GM23338 (cell line): Measurements from ENCODE around the gene TTC16. TPM values are rescaled to one million over a fixed set of nuclear protein-coding genes. Genes with fewer than 3 reads are reported as not detected.

Source experiments
- ATAC-seq: fragments of 200-7000 bp; cut with Tn5 transposase; 3 replicates; pipeline ENCODE4 v1.9.1; 2020
- DNase-seq: peaks from one replicate; pipeline ENCODE4 v3.0.0-alpha.2; 2015; ENCODE audit warnings: low spot score
- H2AFZ ChIP-seq: fragments of 200-600 bp; sonication (generic); 2 replicates; pipeline ENCODE4 v1.8.0; 2016; ENCODE audit warnings: antibody characterized with exemption, mild to moderate bottlenecking, moderate library complexity
- H3F3A ChIP-seq: fragments of 200-600 bp; sonication (generic); replicated peaks from 2 replicates; pipeline ENCODE4 v1.8.0; 2017; ENCODE audit warnings: antibody characterized with exemption, mixed run types, low read depth
- H3K27ac ChIP-seq: fragments of 200-600 bp; sonication (generic); 2 replicates; pipeline ENCODE4 v1.6.1; 2016; ENCODE audit warnings: low read depth
- H3K27me3 ChIP-seq: fragments of 200-600 bp; sonication (generic); 2 replicates; pipeline ENCODE4 v1.8.0; 2016; ENCODE audit warnings: mild to moderate bottlenecking, mixed run types, moderate library complexity; ENCODE audit not compliant: insufficient read depth
- H3K36me3 ChIP-seq: fragments of 200-600 bp; sonication (generic); 2 replicates; pipeline ENCODE4 v1.8.0; 2016; ENCODE audit warnings: mild to moderate bottlenecking; ENCODE audit not compliant: insufficient read depth
- H3K4me1 ChIP-seq: fragments of 200-600 bp; sonication (generic); 2 replicates; pipeline ENCODE4 v1.8.0; 2016; ENCODE audit warnings: mild to moderate bottlenecking, moderate library complexity; ENCODE audit not compliant: insufficient read depth
- H3K4me2 ChIP-seq: fragments of 200-600 bp; sonication (generic); 2 replicates; pipeline ENCODE4 v1.7.1; 2017; ENCODE audit warnings: mixed run types
- H3K4me3 ChIP-seq: fragments of 200-600 bp; sonication (generic); 2 replicates; pipeline ENCODE4 v1.6.1; 2016; ENCODE audit warnings: mixed run types
- H3K79me2 ChIP-seq: fragments of 200-600 bp; sonication (generic); replicated peaks from 2 replicates; pipeline ENCODE4 v1.8.0; 2017; ENCODE audit warnings: mild to moderate bottlenecking; ENCODE audit not compliant: insufficient read depth
- H3K9me2 ChIP-seq: fragments of 200-600 bp; sonication (generic); 2 replicates; pipeline ENCODE4 v1.8.0; 2017; ENCODE audit not compliant: insufficient read depth
- H4K20me1 ChIP-seq: fragments of 200-600 bp; sonication (generic); replicated peaks from 2 replicates; pipeline ENCODE4 v1.8.0; 2017; ENCODE audit warnings: mild to moderate bottlenecking; ENCODE audit not compliant: insufficient read depth
- H3K27ac Mint-ChIP-seq: 2 replicates; pipeline ENCODE4 v1.8.0; 2020; ENCODE audit warnings: inconsistent platforms, mild to moderate bottlenecking, moderate library complexity, mixed read lengths
- H3K27me3 Mint-ChIP-seq: 3 replicates; pipeline ENCODE4 v1.8.0; 2022; ENCODE audit warnings: low read depth, mild to moderate bottlenecking, moderate library complexity, mixed read lengths, inconsistent platforms; ENCODE audit not compliant: insufficient read depth, poor library complexity
- H3K36me3 Mint-ChIP-seq: 3 replicates; pipeline ENCODE4 v1.8.0; 2021; ENCODE audit warnings: low read depth, mild to moderate bottlenecking, inconsistent platforms, moderate library complexity, mixed read lengths
- H3K4me1 Mint-ChIP-seq: 3 replicates; pipeline ENCODE4 v1.8.0; 2020; ENCODE audit warnings: mild to moderate bottlenecking, inconsistent platforms, mixed read lengths
- H3K4me3 Mint-ChIP-seq: 3 replicates; pipeline ENCODE4 v1.8.0; 2021; ENCODE audit warnings: moderate library complexity, mild to moderate bottlenecking, inconsistent platforms, mixed read lengths
- H3K9me3 Mint-ChIP-seq: 3 replicates; pipeline ENCODE4 v1.8.0; 2020; ENCODE audit warnings: moderate library complexity, mild to moderate bottlenecking, inconsistent platforms, mixed read lengths
- CREB1 ChIP-seq: fragments of 250-450 bp; sonication (Bioruptor Pico); IDR thresholded peaks from 2 replicates; pipeline ENCODE4 v1.5.0; 2020; ENCODE audit warnings: low read depth, mild to moderate bottlenecking, moderate library complexity
- NANOG ChIP-seq: IDR thresholded peaks from 2 replicates; pipeline ENCODE4 v1.6.1; 2016; ENCODE audit warnings: antibody characterized with exemption, borderline replicate concordance
- POLR2AphosphoS5 ChIP-seq: IDR thresholded peaks from 2 replicates; pipeline ENCODE4 v1.6.1; 2016; ENCODE audit warnings: antibody characterized with exemption, low read depth
- REST ChIP-seq: IDR thresholded peaks from one replicate; pipeline ENCODE4 v1.6.1; 2018; ENCODE audit warnings: antibody characterized with exemption; ENCODE audit not compliant: unreplicated experiment
- ZNF331 ChIP-seq: fragments of 250-450 bp; sonication (Bioruptor Pico); IDR thresholded peaks from 2 replicates; pipeline ENCODE4 v1.5.0; 2020; ENCODE audit warnings: low read depth, mild to moderate bottlenecking, moderate library complexity
- polyA plus RNA-seq: library from polyadenylated mRNA; unstranded; fragments of >200 nt; fragmentation: Nextera tagmentation; extraction: Ambion mirVana; gene quantifications from 2 replicates; pipeline ENCODE4 v1.2.1, GENCODE V29; 2016
- total RNA-seq: library from RNA; depleted of rRNA; stranded (reverse); fragments of >200 nt; shearing (Covaris generic); gene quantifications from 2 replicates; pipeline ENCODE4 v1.2.3, GENCODE V29; 2014
- TF ChIP-seq, protein P1 (sequence below): IDR thresholded peaks from 2 replicates; pipeline ENCODE4 v1.6.1; 2016; ENCODE audit warnings: antibody characterized with exemption
- TF ChIP-seq, protein P2 (sequence below): fragments of 250-450 bp; sonication (Bioruptor Pico); IDR thresholded peaks from 2 replicates; pipeline ENCODE4 v1.5.0; 2020; ENCODE audit warnings: mild to moderate bottlenecking, moderate library complexity
- TF ChIP-seq, protein P3 (sequence below), 2 experiments: fragments of 200-600 bp in 1 of 2; sonication (generic) in 1 of 2; conservative IDR thresholded peaks; 2 replicates each; pipeline versions ENCODE4 v1.5.1 to v1.6.1; 2016 to 2017; ENCODE audit warnings: antibody characterized with exemption in 2 of 2, low read depth in 2 of 2, mild to moderate bottlenecking in 2 of 2, moderate library complexity in 1 of 2

TTC16 gene
- total and polyA plus RNA-seq, 2 experiments from 2014 or later: not detected

- peak overlapping the region; percentile 80 for H3K27ac Mint-ChIP-seq
- Histone ChIP-seq H3K27me3 (no peaks in the 10 kb centered on the region), H4K20me1 (no peaks in the 10 kb centered on the region; the same call in 1 of the 2 replicates), H3K36me3 (no peaks in the 10 kb centered on the region), H3K79me2 (no peaks in the 10 kb centered on the region), H3K27ac (peak overlapping the region; percentile 90), H3K4me1 (no peaks in the 10 kb centered on the region; the same call in 1 of the 2 replicates), H3K9me2 (no peaks in the 10 kb centered on the region), H3F3A (0 out of 2 replicates have a peak, but pooled peaks cover 6% of the 10 kb centered on the region), H3K4me3 (peak overlapping the region; percentile 80), H2AFZ (peak overlapping the region; percentile 85; the same call in 1 of the 2 replicates), H3K4me2 (peak overlapping the region; percentile 95)
- TF ChIP-seq, protein P1, sequence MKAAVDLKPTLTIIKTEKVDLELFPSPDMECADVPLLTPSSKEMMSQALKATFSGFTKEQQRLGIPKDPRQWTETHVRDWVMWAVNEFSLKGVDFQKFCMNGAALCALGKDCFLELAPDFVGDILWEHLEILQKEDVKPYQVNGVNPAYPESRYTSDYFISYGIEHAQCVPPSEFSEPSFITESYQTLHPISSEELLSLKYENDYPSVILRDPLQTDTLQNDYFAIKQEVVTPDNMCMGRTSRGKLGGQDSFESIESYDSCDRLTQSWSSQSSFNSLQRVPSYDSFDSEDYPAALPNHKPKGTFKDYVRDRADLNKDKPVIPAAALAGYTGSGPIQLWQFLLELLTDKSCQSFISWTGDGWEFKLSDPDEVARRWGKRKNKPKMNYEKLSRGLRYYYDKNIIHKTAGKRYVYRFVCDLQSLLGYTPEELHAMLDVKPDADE: no peak
- no peak for TF ChIP-seq REST
- TF ChIP-seq, protein P2, sequence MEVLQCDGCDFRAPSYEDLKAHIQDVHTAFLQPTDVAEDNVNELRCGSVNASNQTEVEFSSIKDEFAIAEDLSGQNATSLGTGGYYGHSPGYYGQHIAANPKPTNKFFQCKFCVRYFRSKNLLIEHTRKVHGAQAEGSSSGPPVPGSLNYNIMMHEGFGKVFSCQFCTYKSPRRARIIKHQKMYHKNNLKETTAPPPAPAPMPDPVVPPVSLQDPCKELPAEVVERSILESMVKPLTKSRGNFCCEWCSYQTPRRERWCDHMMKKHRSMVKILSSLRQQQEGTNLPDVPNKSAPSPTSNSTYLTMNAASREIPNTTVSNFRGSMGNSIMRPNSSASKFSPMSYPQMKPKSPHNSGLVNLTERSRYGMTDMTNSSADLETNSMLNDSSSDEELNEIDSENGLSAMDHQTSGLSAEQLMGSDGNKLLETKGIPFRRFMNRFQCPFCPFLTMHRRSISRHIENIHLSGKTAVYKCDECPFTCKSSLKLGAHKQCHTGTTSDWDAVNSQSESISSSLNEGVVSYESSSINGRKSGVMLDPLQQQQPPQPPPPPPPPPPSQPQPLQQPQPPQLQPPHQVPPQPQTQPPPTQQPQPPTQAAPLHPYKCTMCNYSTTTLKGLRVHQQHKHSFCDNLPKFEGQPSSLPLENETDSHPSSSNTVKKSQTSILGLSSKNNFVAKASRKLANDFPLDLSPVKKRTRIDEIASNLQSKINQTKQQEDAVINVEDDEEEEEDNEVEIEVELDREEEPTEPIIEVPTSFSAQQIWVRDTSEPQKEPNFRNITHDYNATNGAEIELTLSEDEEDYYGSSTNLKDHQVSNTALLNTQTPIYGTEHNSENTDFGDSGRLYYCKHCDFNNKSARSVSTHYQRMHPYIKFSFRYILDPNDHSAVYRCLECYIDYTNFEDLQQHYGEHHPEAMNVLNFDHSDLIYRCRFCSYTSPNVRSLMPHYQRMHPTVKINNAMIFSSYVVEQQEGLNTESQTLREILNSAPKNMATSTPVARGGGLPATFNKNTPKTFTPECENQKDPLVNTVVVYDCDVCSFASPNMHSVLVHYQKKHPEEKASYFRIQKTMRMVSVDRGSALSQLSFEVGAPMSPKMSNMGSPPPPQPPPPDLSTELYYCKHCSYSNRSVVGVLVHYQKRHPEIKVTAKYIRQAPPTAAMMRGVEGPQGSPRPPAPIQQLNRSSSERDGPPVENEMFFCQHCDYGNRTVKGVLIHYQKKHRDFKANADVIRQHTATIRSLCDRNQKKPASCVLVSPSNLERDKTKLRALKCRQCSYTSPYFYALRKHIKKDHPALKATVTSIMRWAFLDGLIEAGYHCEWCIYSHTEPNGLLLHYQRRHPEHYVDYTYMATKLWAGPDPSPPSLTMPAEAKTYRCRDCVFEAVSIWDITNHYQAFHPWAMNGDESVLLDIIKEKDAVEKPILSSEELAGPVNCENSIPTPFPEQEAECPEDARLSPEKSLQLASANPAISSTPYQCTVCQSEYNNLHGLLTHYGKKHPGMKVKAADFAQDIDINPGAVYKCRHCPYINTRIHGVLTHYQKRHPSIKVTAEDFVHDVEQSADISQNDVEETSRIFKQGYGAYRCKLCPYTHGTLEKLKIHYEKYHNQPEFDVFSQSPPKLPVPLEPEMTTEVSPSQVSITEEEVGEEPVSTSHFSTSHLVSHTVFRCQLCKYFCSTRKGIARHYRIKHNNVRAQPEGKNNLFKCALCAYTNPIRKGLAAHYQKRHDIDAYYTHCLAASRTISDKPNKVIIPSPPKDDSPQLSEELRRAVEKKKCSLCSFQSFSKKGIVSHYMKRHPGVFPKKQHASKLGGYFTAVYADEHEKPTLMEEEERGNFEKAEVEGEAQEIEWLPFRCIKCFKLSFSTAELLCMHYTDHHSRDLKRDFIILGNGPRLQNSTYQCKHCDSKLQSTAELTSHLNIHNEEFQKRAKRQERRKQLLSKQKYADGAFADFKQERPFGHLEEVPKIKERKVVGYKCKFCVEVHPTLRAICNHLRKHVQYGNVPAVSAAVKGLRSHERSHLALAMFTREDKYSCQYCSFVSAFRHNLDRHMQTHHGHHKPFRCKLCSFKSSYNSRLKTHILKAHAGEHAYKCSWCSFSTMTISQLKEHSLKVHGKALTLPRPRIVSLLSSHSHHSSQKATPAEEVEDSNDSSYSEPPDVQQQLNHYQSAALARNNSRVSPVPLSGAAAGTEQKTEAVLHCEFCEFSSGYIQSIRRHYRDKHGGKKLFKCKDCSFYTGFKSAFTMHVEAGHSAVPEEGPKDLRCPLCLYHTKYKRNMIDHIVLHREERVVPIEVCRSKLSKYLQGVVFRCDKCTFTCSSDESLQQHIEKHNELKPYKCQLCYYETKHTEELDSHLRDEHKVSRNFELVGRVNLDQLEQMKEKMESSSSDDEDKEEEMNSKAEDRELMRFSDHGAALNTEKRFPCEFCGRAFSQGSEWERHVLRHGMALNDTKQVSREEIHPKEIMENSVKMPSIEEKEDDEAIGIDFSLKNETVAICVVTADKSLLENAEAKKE: no peak
- TF ChIP-seq NANOG: no peak
- TF ChIP-seq, protein P3, sequence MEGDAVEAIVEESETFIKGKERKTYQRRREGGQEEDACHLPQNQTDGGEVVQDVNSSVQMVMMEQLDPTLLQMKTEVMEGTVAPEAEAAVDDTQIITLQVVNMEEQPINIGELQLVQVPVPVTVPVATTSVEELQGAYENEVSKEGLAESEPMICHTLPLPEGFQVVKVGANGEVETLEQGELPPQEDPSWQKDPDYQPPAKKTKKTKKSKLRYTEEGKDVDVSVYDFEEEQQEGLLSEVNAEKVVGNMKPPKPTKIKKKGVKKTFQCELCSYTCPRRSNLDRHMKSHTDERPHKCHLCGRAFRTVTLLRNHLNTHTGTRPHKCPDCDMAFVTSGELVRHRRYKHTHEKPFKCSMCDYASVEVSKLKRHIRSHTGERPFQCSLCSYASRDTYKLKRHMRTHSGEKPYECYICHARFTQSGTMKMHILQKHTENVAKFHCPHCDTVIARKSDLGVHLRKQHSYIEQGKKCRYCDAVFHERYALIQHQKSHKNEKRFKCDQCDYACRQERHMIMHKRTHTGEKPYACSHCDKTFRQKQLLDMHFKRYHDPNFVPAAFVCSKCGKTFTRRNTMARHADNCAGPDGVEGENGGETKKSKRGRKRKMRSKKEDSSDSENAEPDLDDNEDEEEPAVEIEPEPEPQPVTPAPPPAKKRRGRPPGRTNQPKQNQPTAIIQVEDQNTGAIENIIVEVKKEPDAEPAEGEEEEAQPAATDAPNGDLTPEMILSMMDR (conservative IDR thresholded peaks at IDR 0.05; ENCODE audit: low read depth in 2 of 2): peak in 1 of 2 experiments; percentile 32; a peak in 1 of 4 replicates
- TF ChIP-seq ZNF331 (CRISPR knock-in tag): no peak
- TF ChIP-seq CREB1 (CRISPR knock-in tag): no peak
- TF ChIP-seq POLR2AphosphoS5: no peak
- H3K27me3 Mint-ChIP-seq: peaks cover 5% of the 10 kb centered on the region
- peaks cover 6% of the 10 kb centered on the region; the same call in 2 of the 3 replicates for H3K4me1 Mint-ChIP-seq
- DNase-seq (peak; percentile 97), ATAC-seq (peak; percentile 84)
- peak overlapping the region; percentile 85 for H3K4me3 Mint-ChIP-seq
- no peaks in the 10 kb centered on the region for H3K9me3 Mint-ChIP-seq
- H3K36me3 Mint-ChIP-seq: no peaks in the 10 kb centered on the region
These were observed 26.7 kb downstream of the TTC16 start for GRCh38 chr9:127742435-127743088.
